K562 (cell line): ENCODE results near the gene LRP6. TPM values are rescaled to one million over a fixed set of nuclear protein-coding genes. Genes with fewer than 3 reads are reported as not detected.
A peak's percentile ranks its signal among the peaks of the same experiment; 100 is the strongest.

Experiments
- CC2D1A ChIP-seq: fragments of 450-650 bp; IDR thresholded peaks from 2 replicates; pipeline ENCODE4 v1.6.1; 2017; ENCODE audit warnings: mild to moderate bottlenecking
- CHD1 ChIP-seq: fragments of 200-600 bp; sonication (generic); IDR thresholded peaks from one replicate; pipeline ENCODE4 v1.6.1; 2012; ENCODE audit warnings: mild to moderate bottlenecking, moderate library complexity, low read length, inconsistent platforms
- CREB1 ChIP-seq, 2 experiments: sonication (generic) in 1 of 2; formaldehyde crosslinking in 1 of 2; IDR thresholded peaks; 2 replicates each; pipeline versions ENCODE4 v1.6.1 to v1.8.0; 2012 to 2022; ENCODE audit warnings: inconsistent platforms in 1 of 2, mild to moderate bottlenecking in 1 of 2, missing genetic modification reagents in 1 of 2, moderate library complexity in 1 of 2
- DDX20 ChIP-seq: fragments of 450-650 bp; IDR thresholded peaks from 2 replicates; pipeline ENCODE4 v1.6.1; 2016; ENCODE audit warnings: missing genetic modification characterization, low read depth, mild to moderate bottlenecking, missing compliant biosample characterization, moderate library complexity
- ELK3 ChIP-seq: fragments of 450-650 bp; formaldehyde crosslinking; IDR thresholded peaks from 2 replicates; pipeline ENCODE4 v1.4.0; 2020; ENCODE audit warnings: mild to moderate bottlenecking
- FOXK1 ChIP-seq: sonication (generic); formaldehyde crosslinking; IDR thresholded peaks from 2 replicates; pipeline ENCODE4 v1.8.0; 2022; ENCODE audit warnings: missing genetic modification reagents, mild to moderate bottlenecking, borderline replicate concordance
- GABPB2 ChIP-seq: fragments of 250-450 bp; sonication (Bioruptor Pico); conservative IDR thresholded peaks from 2 replicates; pipeline ENCODE4 v1.5.1; 2021; ENCODE audit warnings: mild to moderate bottlenecking
- HMG20A ChIP-seq: fragments of 450-650 bp; formaldehyde crosslinking; conservative IDR thresholded peaks from 2 replicates; pipeline ENCODE4 v1.4.0; 2020; ENCODE audit warnings: mild to moderate bottlenecking, mixed read lengths
- HOMEZ ChIP-seq: fragments of 250-450 bp; sonication (Bioruptor Pico); IDR thresholded peaks from 2 replicates; pipeline ENCODE4 v1.4.0; 2020; ENCODE audit warnings: mild to moderate bottlenecking, moderate library complexity
- IRF2 ChIP-seq: sonication (generic); formaldehyde crosslinking; IDR thresholded peaks from 2 replicates; pipeline ENCODE4 v1.8.1; 2022; ENCODE audit warnings: mild to moderate bottlenecking, missing genetic modification reagents
- MTA1 ChIP-seq: fragments of 450-650 bp; IDR thresholded peaks from 2 replicates; pipeline ENCODE4 v1.6.1; 2017; ENCODE audit warnings: borderline replicate concordance
- NCOA6 ChIP-seq: fragments of 450-650 bp; IDR thresholded peaks from 2 replicates; pipeline ENCODE4 v1.6.1; 2017; ENCODE audit warnings: mild to moderate bottlenecking
- NONO ChIP-seq, 2 experiments: fragments of 200-400 bp in 1 of 2; fragments of 450-650 bp in 1 of 2; formaldehyde crosslinking in 1 of 2; IDR thresholded peaks; 2 replicates each; pipeline ENCODE4 v1.6.1; 2017; ENCODE audit warnings: low read depth in 2 of 2, mild to moderate bottlenecking in 2 of 2, moderate library complexity in 2 of 2, low read length in 1 of 2
- RFX5 ChIP-seq: IDR thresholded peaks from 2 replicates; pipeline ENCODE4 v1.6.1; 2011; ENCODE audit warnings: low read depth, mild to moderate bottlenecking, improper control_type of control experiment, low read length
- SAFB ChIP-seq: fragments of 200-400 bp; formaldehyde crosslinking; IDR thresholded peaks from 2 replicates; pipeline ENCODE4 v1.6.1; 2017; ENCODE audit warnings: low read depth, low read length, borderline replicate concordance
- TSC22D4 ChIP-seq: fragments of 450-650 bp; IDR thresholded peaks from 2 replicates; pipeline ENCODE4 v1.6.1; 2016; ENCODE audit warnings: missing genetic modification characterization, missing biosample characterization, control low read depth
- ZFP91 ChIP-seq: sonication (generic); formaldehyde crosslinking; IDR thresholded peaks from 2 replicates; pipeline ENCODE4 v1.8.0; 2022; ENCODE audit warnings: mild to moderate bottlenecking, missing genetic modification reagents
- ZNF184 ChIP-seq: sonication (generic); formaldehyde crosslinking; IDR thresholded peaks from 2 replicates; pipeline ENCODE4 v1.5.0; 2020; ENCODE audit warnings: missing genetic modification reagents
- ZNF589 ChIP-seq: fragments of 200-800 bp; sonication (Bioruptor generic); IDR thresholded peaks from 2 replicates; pipeline ENCODE4 v1.6.1; 2016; ENCODE audit warnings: low read depth, missing genetic modification characterization, missing compliant biosample characterization
- ZNF644 ChIP-seq: fragments of 200-800 bp; sonication (Bioruptor generic); IDR thresholded peaks from 2 replicates; pipeline ENCODE4 v1.6.1; 2016; ENCODE audit warnings: low read depth, missing genetic modification characterization, missing compliant biosample characterization
- ZNF766 ChIP-seq: fragments of 200-800 bp; sonication (Bioruptor generic); conservative IDR thresholded peaks from 2 replicates; pipeline ENCODE4 v1.6.1; 2016; ENCODE audit warnings: missing genetic modification characterization, missing compliant biosample characterization
- polyA plus RNA-seq, 8 experiments: library from polyadenylated mRNA; depleted of rRNA in 4 of 8; stranded (reverse) in 5 of 8; unstranded in 3 of 8; fragments of >200 nt; fragmentation: Nextera tagmentation in 2 of 8; fragmentation: Illumina TruSeq in 1 of 8; extraction: Ambion mirVana in 2 of 8; extraction: Trizol in 1 of 8; gene quantifications; 2 replicates each; pipeline versions ENCODE4 v1.2.1 to v1.2.3, GENCODE V29; 2011 to 2014; ENCODE audit warnings: inconsistent platforms in 1 of 8, missing spikeins in 1 of 8
- total RNA-seq, 7 experiments: library from RNA; depleted of rRNA in 6 of 7; stranded (reverse); fragments of >200 nt in 6 of 7; fragmentation: Illumina TruSeq in 2 of 7; extraction: Trizol in 2 of 7; gene quantifications; 2 replicates each; pipeline versions ENCODE4 v1.2.1 to v1.2.3, GENCODE V29; 2011 to 2021; ENCODE audit warnings: low replicate concordance in 1 of 7
- TF ChIP-seq, protein P1 (sequence below): fragments of 250-450 bp; sonication (Bioruptor Pico); IDR thresholded peaks from 2 replicates; pipeline ENCODE4 v1.5.0; 2022; ENCODE audit warnings: mild to moderate bottlenecking

LRP6 gene
- total and polyA plus RNA-seq, 9 of the 15 experiments (the other 6 are each of a cell fraction or from before 2014, with no cell fraction given): 3.0 to 17.0 (median 10.8) TPM

- TF ChIP-seq ZFP91 (CRISPR knock-in tag) (no peak), GABPB2 (CRISPR knock-in tag) (no peak), MTA1 (peak; percentile 63; the same call in 1 of the 2 replicates), IRF2 (CRISPR knock-in tag) (no peak), ELK3 (CRISPR knock-in tag) (no peak), RFX5 (no peak), NONO (IDR thresholded peaks at IDR 0.05; ENCODE audit: low read depth in 2 of 2, low read length in 1 of 2) (peak; percentile 10 to 50; a peak in 2 of 4 replicates), CHD1 (no peak), CC2D1A (peak; percentile 61; the same call in 1 of the 2 replicates), ZNF184 (CRISPR knock-in tag) (no peak), FOXK1 (CRISPR knock-in tag) (no peak), ZNF644 (tag) (no peak), SAFB (no peak), HOMEZ (no peak), NCOA6 (0 out of 2 replicates have a peak, but pooled peaks have one; percentile 21), DDX20 (tag) (no peak), TSC22D4 (tag) (no peak), ZNF766 (no peak), HMG20A (CRISPR knock-in tag) (no peak), CREB1 (IDR thresholded peaks at IDR 0.05) (peak; percentile 73), CREB1 (CRISPR knock-in tag; IDR thresholded peaks at IDR 0.05) (peak; percentile 85), ZNF589 (CRISPR knock-in tag) (no peak)
- TF ChIP-seq, protein P1, sequence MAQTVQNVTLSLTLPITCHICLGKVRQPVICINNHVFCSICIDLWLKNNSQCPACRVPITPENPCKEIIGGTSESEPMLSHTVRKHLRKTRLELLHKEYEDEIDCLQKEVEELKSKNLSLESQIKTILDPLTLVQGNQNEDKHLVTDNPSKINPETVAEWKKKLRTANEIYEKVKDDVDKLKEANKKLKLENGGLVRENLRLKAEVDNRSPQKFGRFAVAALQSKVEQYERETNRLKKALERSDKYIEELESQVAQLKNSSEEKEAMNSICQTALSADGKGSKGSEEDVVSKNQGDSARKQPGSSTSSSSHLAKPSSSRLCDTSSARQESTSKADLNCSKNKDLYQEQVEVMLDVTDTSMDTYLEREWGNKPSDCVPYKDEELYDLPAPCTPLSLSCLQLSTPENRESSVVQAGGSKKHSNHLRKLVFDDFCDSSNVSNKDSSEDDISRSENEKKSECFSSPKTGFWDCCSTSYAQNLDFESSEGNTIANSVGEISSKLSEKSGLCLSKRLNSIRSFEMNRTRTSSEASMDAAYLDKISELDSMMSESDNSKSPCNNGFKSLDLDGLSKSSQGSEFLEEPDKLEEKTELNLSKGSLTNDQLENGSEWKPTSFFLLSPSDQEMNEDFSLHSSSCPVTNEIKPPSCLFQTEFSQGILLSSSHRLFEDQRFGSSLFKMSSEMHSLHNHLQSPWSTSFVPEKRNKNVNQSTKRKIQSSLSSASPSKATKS: no peak
These were observed at the start of gene LRP6 (continued) for GRCh38 chr12:12266873-12267741.
